Measurements from ENCODE around the gene FGD1. TPM values are rescaled to one million over a fixed set of nuclear protein-coding genes. Genes with fewer than 3 reads are reported as not detected.

Gene FGD1
- total and polyA plus RNA-seq, 2 of the 8 experiments (the other 6 are each of a cell fraction or from before 2014, with no cell fraction given), result 6.8 to 34.9 TPM

DNA sequence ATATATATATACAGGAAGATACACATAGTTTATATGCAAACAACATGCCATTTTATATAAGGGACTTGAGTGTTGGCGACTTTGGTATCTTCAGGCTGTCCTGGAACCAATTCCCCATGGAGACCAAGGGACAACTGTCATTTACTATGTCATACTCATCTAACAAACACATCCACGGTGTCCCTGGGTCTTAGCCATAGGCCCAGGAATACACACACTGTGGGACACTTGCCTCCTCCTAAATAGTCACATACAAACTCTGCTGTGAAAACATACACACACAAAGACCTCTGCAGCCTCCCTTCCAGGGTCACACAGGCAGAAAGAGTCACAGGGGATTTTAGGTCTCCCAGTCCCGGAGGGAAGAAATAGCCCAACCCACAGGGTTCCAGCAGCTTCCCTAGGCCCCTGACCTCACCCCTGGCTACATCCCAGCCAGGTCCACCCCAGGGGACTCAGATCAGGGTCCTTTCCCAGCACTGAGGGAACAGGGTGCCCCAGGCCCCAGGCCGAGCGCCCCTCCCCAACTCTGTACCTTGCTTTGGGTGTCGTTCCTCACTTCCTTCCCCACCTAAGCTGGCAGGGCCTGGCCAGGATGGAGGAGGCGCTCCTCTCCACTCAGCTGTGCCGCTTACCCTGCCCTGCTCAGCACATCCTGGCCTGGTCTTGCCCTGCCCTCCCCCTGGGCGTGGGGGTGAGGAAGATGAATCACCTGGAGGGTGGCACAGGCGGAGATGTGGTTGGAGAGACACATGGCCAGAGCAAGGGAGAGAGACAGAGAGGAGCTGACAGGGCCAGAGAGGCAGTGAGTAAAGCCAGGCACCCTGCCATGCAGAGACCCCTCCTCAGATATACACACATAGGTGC is 21.8 kb downstream of the FGD1 start (continued):
- no peak for TF ChIP-seq RNF2 (IDR thresholded peaks at IDR 0.05; ENCODE audit: borderline replicate concordance, low read depth, low read length, missing control alignments, poor library complexity, severe bottlenecking)
- TF ChIP-seq SIN3A (conservative IDR thresholded peaks at IDR 0.05 in 1 of 2, IDR thresholded peaks at IDR 0.05 in 1 of 2; ENCODE audit: low read depth in 1 of 2, low read length in 2 of 2), result no peak
- no peak for TF ChIP-seq YY1 (IDR thresholded peaks at IDR 0.05; ENCODE audit: low read depth, low read length)
- TF ChIP-seq CBX5 (IDR thresholded peaks at IDR 0.05; ENCODE audit: low read depth, low read length), result no peak
- no peak for TF ChIP-seq TCF12 (IDR thresholded peaks at IDR 0.05; ENCODE audit: low read depth, low read length)
- TF ChIP-seq, protein P1, sequence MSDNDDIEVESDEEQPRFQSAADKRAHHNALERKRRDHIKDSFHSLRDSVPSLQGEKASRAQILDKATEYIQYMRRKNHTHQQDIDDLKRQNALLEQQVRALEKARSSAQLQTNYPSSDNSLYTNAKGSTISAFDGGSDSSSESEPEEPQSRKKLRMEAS (IDR thresholded peaks at IDR 0.05), result no peak
